ENCODE measurements around the gene NTM.
"Not testable (repeated sequence)": the region's sequence is repeated elsewhere in the genome, so short reads cannot be mapped to it uniquely, and the experiment has no call there.

NTM gene

GRCh38 chr11:131674051-131674755, 303.8 kb downstream of the NTM start:
- peak; percentile 92 for TF ChIP-seq CTCF (IDR thresholded peaks at IDR 0.05; ENCODE audit: low read depth, low read length)
- H3K4me3 ChIP-seq (ENCODE audit: low read depth, low read length), result no peak overlapping the region

GRCh38 chr11:131675121-131675888, 304.9 kb downstream of the NTM start:
- TF ChIP-seq CTCF (IDR thresholded peaks at IDR 0.05; ENCODE audit: low read depth, low read length), result no peak
- H3K4me3 ChIP-seq (ENCODE audit: low read depth, low read length), result no peak overlapping the region

- H3K4me3 ChIP-seq (ENCODE audit: low read depth, low read length), result no peak overlapping the region
- TF ChIP-seq CTCF (IDR thresholded peaks at IDR 0.05; ENCODE audit: low read depth, low read length), result no peak
These were observed 307.5 kb downstream of the NTM start for GRCh38 chr11:131677828-131678470.

- H3K4me3 ChIP-seq (ENCODE audit: low read depth, low read length), result no peak overlapping the region
- no peak for TF ChIP-seq CTCF (IDR thresholded peaks at IDR 0.05; ENCODE audit: low read depth, low read length)
These were observed 308.4 kb downstream of the NTM start for GRCh38 chr11:131678658-131679340.

GRCh38 chr11:131680448-131680847, 310.0 kb downstream of the NTM start:
- not testable (repeated sequence) for H3K4me3 ChIP-seq (ENCODE audit: low read depth, low read length)

GRCh38 chr11:131681920-131682319, 311.5 kb downstream of the NTM start:
- TF ChIP-seq CTCF (IDR thresholded peaks at IDR 0.05; ENCODE audit: low read depth, low read length), result no peak
- no peak overlapping the region for H3K4me3 ChIP-seq (ENCODE audit: low read depth, low read length)

GRCh38 chr11:131682373-131683015, 312.1 kb downstream of the NTM start:
- no peak for TF ChIP-seq CTCF (IDR thresholded peaks at IDR 0.05; ENCODE audit: low read depth, low read length)
- no peak overlapping the region for H3K4me3 ChIP-seq (ENCODE audit: low read depth, low read length)
